Sigmoid colon (tissue), 4 donors: Measurements from ENCODE around the gene TNC.

ENCODE experiments used
- EP300 ChIP-seq, 4 donors: sonication (generic); formaldehyde crosslinking; IDR thresholded peaks; one replicate each; pipeline ENCODE4 v1.6.1; 2017; ENCODE audit warnings: antibody characterized with exemption in 4 of 4
- TF ChIP-seq, protein P1 (sequence below), 4 experiments: fragments of 450-650 bp in 3 of 4; fragments of 200-600 bp in 1 of 4; IDR thresholded peaks; one replicate each; pipeline ENCODE4 v1.5.1; 2016 to 2019; ENCODE audit warnings: antibody characterized with exemption in 4 of 4, mild to moderate bottlenecking in 3 of 4, moderate library complexity in 2 of 4

- no peak for TF ChIP-seq EP300 (IDR thresholded peaks at IDR 0.05)
- TF ChIP-seq, protein P1, sequence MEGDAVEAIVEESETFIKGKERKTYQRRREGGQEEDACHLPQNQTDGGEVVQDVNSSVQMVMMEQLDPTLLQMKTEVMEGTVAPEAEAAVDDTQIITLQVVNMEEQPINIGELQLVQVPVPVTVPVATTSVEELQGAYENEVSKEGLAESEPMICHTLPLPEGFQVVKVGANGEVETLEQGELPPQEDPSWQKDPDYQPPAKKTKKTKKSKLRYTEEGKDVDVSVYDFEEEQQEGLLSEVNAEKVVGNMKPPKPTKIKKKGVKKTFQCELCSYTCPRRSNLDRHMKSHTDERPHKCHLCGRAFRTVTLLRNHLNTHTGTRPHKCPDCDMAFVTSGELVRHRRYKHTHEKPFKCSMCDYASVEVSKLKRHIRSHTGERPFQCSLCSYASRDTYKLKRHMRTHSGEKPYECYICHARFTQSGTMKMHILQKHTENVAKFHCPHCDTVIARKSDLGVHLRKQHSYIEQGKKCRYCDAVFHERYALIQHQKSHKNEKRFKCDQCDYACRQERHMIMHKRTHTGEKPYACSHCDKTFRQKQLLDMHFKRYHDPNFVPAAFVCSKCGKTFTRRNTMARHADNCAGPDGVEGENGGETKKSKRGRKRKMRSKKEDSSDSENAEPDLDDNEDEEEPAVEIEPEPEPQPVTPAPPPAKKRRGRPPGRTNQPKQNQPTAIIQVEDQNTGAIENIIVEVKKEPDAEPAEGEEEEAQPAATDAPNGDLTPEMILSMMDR (IDR thresholded peaks at IDR 0.05) = no peak
Observed at GRCh38 chr9:115152281-115152820, 34.4 kb upstream of the TNC start.
